ENCODE results near the gene SYNGR1. TPM values are rescaled to one million over a fixed set of nuclear protein-coding genes. Genes with fewer than 3 reads are reported as not detected.
A peak's percentile ranks its signal among the peaks of the same experiment; 100 is the strongest.

Gene SYNGR1
- total and polyA plus RNA-seq, 2 of the 8 experiments (the other 6 are each of a cell fraction or from before 2014, with no cell fraction given), result 32.5 to 84.7 TPM

DNA sequence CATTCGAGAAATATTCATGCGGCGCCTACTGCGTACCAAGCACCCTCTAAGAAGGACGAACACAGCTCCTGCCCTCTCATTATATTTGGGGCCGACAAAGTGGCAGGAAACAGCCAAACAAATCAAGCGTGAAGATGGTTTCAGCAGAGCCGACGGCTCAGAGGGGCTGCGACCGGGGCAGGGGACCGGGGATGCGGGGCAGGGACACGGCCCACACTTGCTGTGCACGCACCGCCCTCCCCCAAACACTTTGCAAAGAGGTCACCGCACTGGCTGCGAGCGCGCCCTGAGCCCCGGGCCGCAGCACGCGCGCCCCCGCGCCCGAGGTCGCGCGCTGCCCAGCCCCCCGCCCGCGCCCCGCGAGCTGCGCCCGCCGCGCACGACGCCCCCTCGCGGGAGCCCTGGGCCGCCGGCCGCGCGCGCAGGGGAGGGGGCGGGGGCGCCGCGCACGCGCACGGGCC, 255 bp upstream of the SYNGR1 start (continued):
- no peak for TF ChIP-seq HDAC6 (IDR thresholded peaks at IDR 0.05; ENCODE audit: low read depth, low read length)
- TF ChIP-seq RAD21 (IDR thresholded peaks at IDR 0.05 in 1 of 2, conservative IDR thresholded peaks at IDR 0.05 in 1 of 2; ENCODE audit: low read depth in 2 of 2, low read length in 2 of 2), result no peak
- TF ChIP-seq ASH2L (IDR thresholded peaks at IDR 0.05; ENCODE audit: low read length), result peak; percentile 53
- no peak for TF ChIP-seq SIRT6 (IDR thresholded peaks at IDR 0.05; ENCODE audit: low read length)
- TF ChIP-seq SIX5 (IDR thresholded peaks at IDR 0.05; ENCODE audit: low read depth, low read length), result no peak
- TF ChIP-seq RFX5 (IDR thresholded peaks at IDR 0.05; ENCODE audit: borderline replicate concordance, low read depth, low read length), result no peak
- peak; percentile 7 for TF ChIP-seq EZH2 (IDR thresholded peaks at IDR 0.05; ENCODE audit: low read depth, low read length, severe bottlenecking)
- TF ChIP-seq PHF8 (conservative IDR thresholded peaks at IDR 0.05; ENCODE audit: low read depth, low read length), result peak; percentile 39; the same call in 1 of the 2 replicates
- peak; percentile 19 for TF ChIP-seq KDM4A (IDR thresholded peaks at IDR 0.05; ENCODE audit: low read depth, low read length, severe bottlenecking)
- TF ChIP-seq KDM5A (IDR thresholded peaks at IDR 0.05; ENCODE audit: low read length), result no peak
